PFSK-1 (cell line): ENCODE measurements around the gene ATAD3B.

Source experiments
- FOXP2 ChIP-seq: optimal IDR thresholded peaks from 2 replicates; pipeline ENCODE3; 2011; ENCODE audit warnings: borderline replicate concordance, control low read depth, inconsistent platforms; ENCODE audit not compliant: insufficient read depth; ENCODE audit errors: extremely low read length, extremely low read depth
- TAF1 ChIP-seq: IDR thresholded peaks from 2 replicates; pipeline ENCODE4 v1.6.1; 2012; ENCODE audit warnings: low read length, control low read depth, borderline replicate concordance; ENCODE audit not compliant: insufficient read depth

DNA sequence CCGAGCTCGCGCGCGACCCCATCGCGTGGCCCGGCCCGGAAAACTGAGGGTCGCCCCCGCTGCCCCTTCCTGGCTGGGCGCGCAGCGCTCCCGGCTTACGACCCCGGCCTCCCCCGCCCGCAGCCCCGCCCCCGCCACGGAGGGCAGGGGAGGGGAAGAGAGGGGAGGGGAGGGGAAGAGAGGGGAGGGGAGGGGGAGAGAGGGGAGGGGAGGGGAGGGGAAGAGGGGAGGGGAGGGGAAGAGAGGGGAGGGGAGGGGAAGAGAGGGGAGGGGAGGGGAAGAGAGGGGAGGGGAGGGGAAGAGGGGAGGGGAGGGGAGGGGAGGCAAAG is 43.8 kb upstream of the ATAD3B start:
- no peak for TF ChIP-seq TAF1
- TF ChIP-seq FOXP2 = no peak
